NCI-H2196 (cell line): ENCODE measurements around the gene MRTFA.
"Not testable (repeated sequence)": the region's sequence is repeated elsewhere in the genome, so short reads cannot be mapped to it uniquely, and the experiment has no call there.

Experiments used
- DNase-seq: peaks from one replicate; lab custom pipeline; 2025; ENCODE audit not compliant: unreplicated experiment; lab: John Stamatoyannopoulos, UW

The MRTFA gene

GRCh38 chr22:40560551-40560950 lies 76.0 kb downstream of the MRTFA start:
- no peak for DNase-seq

DNA sequence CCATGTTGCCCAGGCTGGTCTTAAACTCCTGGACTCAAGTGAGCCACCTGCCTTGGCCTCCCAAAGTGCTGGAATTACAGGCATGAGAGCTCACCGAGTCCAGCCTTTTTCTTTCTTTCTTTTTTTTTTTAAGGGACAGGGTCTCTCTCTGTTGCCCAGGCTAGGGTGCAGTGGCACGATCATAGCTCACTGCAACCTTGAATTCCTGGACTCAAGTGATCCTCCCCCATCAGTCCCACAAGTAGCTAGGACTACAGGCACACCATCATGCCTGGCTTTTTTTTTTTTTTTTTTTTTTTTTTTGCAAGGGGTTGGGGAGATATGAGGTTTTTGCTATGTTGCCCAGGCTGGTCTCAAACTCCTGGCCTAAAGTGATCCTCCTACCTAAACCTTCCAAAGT lies 78.5 kb downstream of the MRTFA start:
- DNase-seq = no peak

GRCh38 chr22:40556641-40557040 lies 79.9 kb downstream of the MRTFA start:
- DNase-seq = no peak

GRCh38 chr22:40554023-40554422 lies 82.5 kb downstream of the MRTFA start:
- not testable (repeated sequence) for DNase-seq

GRCh38 chr22:40553014-40553554 lies 83.4 kb downstream of the MRTFA start:
- no peak for DNase-seq

DNA sequence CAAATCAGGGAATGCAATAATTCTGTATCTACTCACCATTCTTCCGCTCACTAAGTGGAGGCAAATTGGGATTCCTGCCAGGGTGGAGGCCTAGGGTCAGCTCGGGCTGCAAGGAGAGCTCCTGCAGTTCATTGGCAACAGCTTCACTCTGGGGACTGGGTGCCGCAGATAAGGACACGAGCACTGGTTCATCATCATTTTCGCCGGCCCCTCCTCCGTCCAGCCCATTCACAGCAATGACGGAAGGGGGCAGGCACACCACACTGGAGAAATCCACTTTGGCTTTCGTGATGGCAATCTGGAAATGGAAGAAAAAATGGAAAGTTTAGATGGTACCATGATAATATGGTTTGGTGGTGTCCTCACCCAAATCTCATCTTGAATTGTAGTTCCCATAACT lies 84.4 kb downstream of the MRTFA start:
- DNase-seq = no peak

DNA sequence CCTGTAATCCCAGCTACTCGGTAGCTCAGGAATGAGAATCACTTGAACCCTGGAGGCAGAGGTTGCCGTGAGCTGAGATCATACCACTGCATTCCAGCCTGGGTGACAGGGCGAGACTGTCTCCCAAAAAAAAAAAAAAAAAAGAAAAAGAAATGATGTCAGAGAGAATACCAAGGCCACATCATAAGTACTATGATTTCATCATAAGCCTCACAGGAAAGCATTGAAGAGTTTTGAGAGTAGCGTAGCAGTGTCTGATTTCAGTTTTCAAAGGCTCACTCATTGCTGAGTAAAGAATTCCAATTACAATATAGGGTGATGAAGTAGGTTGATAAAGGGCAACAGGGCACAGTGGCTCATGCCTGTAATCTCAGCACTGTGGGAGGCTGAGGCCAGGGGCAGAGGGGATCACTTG lies 88.8 kb downstream of the MRTFA start:
- no peak for DNase-seq

- no peak for DNase-seq
Measured at GRCh38 chr22:40544758-40545157, 91.8 kb downstream of the MRTFA start.

DNA sequence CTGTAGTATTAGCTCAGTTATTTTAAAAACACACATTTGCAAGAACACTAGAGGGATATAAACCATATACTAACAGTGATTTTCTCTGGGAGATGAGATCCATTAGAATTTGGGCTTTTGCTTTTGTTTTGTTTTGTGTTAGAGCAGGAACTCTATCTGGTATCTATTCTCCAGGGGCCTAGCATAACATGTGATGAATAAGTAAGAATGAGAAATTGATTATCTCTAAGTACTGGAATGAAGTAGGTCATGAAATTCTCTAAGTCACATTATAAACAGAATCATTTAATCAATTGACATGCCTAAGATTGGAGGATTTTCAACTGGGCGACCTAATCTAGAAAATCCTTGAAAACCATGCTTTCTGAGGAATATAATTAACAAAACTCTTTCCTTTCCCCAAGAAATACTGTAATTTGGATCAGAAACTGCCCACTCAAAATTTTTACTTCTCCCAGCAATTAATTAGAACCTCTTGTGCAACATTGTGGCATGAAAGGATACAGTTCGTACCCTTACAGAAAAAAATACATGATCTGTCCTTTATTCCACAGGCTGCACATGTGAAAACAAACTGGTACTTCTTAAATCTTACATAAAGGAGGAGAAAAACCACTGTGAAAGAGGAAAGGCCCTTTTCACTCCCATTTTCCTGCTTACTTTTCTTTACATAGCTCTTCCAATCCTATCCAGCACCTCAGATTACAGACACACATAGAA lies 93.5 kb downstream of the MRTFA start:
- DNase-seq = no peak

GRCh38 chr22:40541300-40541699 lies 95.2 kb downstream of the MRTFA start:
- DNase-seq = no peak

DNA sequence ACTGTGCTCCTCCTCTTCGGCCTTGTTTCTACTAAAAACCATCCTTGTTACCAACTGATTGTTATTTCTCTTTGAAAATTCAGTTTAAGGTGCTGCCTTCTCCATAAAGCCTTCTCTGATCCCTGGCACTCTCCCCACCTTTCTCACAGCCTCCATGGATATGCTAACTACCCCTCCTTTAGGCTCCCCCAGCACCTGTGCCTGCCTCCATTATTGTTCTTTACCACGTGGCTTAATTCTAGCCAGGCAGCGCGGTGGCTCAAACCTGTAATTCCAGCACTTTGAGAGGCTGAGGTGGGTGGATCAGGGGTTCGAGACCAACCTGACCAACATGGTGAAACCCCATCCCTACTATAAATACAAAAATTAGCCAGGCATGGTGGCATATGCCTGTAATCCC lies 96.3 kb downstream of the MRTFA start:
- no peak for DNase-seq

DNA sequence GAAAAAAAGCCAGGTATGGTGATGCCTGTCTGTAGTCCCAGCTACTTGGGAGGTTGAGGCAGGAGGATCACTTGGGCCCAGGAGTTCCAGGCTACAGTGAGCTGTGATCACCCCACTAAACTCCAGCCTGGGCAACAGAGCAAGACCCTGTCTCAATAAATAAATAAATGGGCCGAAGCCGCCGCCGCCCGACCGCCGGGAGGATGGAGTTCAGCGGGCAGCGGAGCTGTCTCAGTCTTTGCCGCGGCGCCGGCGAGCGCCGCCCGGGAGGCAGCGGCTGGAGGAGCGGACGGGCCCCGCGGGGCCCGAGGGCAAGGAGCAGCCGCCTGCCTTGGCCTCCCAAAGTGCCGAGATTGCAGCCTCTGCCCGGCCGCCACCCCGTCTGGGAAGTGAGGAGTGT lies 100.4 kb downstream of the MRTFA start:
- DNase-seq = not testable (repeated sequence)

DNA sequence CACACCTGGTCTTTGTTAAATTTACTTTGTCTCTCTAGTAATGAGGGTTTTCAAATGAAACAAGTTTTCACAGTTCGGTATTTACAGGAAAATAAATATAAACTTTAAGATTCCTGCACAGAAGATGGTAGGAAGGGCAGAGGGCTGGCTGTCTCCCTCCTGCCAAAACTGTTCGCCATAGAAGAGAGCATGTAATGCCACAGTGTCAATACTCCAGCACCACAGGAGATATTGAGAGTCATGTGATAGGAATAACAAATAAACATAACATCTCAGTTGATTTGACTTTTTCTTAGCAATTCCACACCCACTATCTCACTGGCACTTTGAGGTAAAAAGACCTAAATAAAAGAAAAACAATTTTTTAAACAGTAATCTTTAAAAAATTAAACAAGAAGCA lies 100.9 kb downstream of the MRTFA start:
- DNase-seq = no peak

- no peak for DNase-seq
Measured at GRCh38 chr22:40535189-40535512, 101.4 kb downstream of the MRTFA start.

- DNase-seq = no peak
Measured at GRCh38 chr22:40534379-40535188, 101.9 kb downstream of the MRTFA start.

DNA sequence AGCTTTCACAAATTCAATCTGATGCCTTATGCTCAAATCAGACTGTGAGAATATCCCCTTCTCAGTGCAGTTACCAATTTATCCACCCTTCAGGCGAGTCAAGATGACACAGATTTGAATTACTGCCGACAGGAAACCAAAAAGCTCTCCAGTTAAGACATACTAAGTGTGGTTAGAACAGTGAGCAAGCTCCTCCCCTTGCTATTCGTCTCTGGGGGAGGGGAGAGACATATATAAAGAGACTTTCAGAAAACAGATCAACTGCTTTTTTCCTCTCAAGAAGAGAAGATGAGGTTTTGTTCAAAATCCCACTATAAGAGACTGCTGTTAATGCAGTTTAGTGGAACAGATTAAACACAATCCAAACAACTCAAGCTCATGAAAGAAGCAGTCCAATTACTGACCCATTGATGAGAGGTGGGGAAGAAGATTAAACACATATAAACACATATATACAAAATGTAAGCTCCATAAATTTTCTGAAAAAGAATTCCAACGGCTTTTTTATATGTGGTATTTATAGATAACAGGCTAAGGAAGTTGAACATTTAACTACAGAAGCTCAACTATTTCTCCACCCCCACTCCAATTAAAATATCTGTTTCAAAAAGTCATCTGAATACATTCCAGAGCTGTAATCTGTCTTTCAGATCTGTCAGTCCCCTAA lies 102.7 kb downstream of the MRTFA start:
- DNase-seq = no peak

- no peak for DNase-seq
Measured at GRCh38 chr22:40531951-40532900, 104.3 kb downstream of the MRTFA start.

- DNase-seq = not testable (repeated sequence)
Measured at GRCh38 chr22:40530391-40530790, 106.1 kb downstream of the MRTFA start.

- no peak for DNase-seq
Measured at GRCh38 chr22:40529821-40530220, 106.7 kb downstream of the MRTFA start.

DNA sequence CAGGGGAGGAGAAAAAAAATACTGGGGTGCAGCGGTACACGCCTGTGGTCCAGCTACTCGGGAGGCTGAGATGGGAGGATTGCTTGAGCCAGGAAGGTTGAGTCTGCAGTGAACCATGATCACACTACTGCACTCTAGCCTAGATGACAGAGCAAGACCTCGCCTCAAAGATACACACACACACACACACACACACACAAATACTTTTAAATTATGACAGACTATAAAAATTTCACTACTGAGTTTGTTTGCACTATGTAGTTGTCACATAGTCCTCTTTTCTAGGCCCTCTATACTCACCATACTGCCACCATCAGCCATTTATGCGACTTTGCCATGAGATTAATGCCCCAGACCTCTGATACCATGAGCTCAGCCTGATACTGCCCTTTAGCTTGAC lies 109.6 kb downstream of the MRTFA start:
- no peak for DNase-seq
